ENCODE results near the gene OVAAL.

OVAAL gene

DNA sequence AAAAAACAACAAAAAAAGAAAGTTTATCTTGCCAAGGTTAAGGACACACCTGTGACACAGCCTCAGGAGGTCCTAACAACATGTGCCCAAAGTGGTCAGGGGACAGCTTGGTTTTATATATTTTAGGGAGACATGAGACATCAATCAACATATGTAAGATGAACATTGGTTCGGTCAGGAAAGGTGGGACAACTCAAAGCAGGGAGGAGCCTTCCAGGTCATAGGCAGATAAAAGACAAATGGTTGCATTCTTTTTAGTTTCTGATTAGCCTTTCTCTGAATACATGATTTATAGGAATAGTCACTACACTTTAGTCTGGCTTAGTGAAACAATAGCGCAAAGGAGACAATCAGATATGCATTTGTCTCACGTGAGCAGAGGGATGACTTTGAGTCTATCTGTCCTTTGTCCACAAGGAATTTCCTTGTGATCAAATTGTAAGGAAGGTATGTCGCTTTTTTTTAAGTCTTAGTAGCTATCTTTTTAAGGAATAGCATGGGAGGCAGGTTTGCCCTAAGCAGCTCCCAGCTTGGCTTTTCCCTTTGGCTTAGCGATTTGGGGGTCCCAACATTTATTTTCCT is 23.3 kb upstream of the OVAAL start:
- TF ChIP-seq TEAD4 (IDR thresholded peaks at IDR 0.05) (no peak), FOXM1 (IDR thresholded peaks at IDR 0.05; ENCODE audit: borderline replicate concordance, low read depth) (no peak), NFIC (IDR thresholded peaks at IDR 0.05) (no peak), RAD21 (IDR thresholded peaks at IDR 0.05; ENCODE audit: low read depth) (no peak), EGR1 (IDR thresholded peaks at IDR 0.05) (no peak), CEBPB (IDR thresholded peaks at IDR 0.05) (no peak)

DNA sequence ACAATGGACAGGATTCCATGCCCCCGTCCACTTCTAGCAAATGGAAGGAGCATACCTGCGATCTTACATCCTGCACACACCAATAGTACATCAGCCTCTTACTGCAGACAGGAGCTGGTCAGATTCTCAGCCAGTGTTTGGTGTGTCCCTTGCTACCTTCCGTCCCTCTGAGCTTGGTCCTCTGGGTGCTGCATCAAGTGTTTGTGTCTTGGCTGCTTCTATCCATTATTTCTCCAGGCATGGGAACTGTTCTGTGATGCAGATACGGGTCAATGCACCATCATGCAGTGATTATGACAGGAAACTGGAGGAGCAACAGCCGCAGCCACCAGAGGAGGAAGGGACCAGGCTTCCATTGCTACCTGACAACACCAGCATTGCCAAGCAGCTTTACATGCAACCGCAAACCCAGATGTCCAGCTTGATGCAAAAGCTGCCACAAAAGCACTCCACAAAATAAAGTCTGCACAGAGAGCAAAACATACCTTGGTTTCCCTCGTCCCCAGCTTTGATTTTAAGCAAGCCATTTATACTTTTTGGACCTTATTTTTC is 21.9 kb upstream of the OVAAL start:
- TF ChIP-seq TEAD4 (IDR thresholded peaks at IDR 0.05): no peak
- TF ChIP-seq FOXM1 (IDR thresholded peaks at IDR 0.05; ENCODE audit: borderline replicate concordance, low read depth): no peak
- no peak for TF ChIP-seq CEBPB (IDR thresholded peaks at IDR 0.05)
- no peak for TF ChIP-seq RAD21 (IDR thresholded peaks at IDR 0.05; ENCODE audit: low read depth)
- no peak for TF ChIP-seq NFIC (IDR thresholded peaks at IDR 0.05)
- TF ChIP-seq TAF1 (IDR thresholded peaks at IDR 0.05; ENCODE audit: low read depth): no peak
- no peak for TF ChIP-seq ZBTB7A (IDR thresholded peaks at IDR 0.05; ENCODE audit: low read depth)
- TF ChIP-seq TCF12 (IDR thresholded peaks at IDR 0.05; ENCODE audit: low read depth): no peak
- TF ChIP-seq, protein P1, sequence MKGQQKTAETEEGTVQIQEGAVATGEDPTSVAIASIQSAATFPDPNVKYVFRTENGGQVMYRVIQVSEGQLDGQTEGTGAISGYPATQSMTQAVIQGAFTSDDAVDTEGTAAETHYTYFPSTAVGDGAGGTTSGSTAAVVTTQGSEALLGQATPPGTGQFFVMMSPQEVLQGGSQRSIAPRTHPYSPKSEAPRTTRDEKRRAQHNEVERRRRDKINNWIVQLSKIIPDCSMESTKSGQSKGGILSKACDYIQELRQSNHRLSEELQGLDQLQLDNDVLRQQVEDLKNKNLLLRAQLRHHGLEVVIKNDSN (IDR thresholded peaks at IDR 0.05): no peak
- TF ChIP-seq, protein P2, sequence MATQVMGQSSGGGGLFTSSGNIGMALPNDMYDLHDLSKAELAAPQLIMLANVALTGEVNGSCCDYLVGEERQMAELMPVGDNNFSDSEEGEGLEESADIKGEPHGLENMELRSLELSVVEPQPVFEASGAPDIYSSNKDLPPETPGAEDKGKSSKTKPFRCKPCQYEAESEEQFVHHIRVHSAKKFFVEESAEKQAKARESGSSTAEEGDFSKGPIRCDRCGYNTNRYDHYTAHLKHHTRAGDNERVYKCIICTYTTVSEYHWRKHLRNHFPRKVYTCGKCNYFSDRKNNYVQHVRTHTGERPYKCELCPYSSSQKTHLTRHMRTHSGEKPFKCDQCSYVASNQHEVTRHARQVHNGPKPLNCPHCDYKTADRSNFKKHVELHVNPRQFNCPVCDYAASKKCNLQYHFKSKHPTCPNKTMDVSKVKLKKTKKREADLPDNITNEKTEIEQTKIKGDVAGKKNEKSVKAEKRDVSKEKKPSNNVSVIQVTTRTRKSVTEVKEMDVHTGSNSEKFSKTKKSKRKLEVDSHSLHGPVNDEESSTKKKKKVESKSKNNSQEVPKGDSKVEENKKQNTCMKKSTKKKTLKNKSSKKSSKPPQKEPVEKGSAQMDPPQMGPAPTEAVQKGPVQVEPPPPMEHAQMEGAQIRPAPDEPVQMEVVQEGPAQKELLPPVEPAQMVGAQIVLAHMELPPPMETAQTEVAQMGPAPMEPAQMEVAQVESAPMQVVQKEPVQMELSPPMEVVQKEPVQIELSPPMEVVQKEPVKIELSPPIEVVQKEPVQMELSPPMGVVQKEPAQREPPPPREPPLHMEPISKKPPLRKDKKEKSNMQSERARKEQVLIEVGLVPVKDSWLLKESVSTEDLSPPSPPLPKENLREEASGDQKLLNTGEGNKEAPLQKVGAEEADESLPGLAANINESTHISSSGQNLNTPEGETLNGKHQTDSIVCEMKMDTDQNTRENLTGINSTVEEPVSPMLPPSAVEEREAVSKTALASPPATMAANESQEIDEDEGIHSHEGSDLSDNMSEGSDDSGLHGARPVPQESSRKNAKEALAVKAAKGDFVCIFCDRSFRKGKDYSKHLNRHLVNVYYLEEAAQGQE (IDR thresholded peaks at IDR 0.05; ENCODE audit: low read depth): no peak

- no peak for TF ChIP-seq TEAD4 (IDR thresholded peaks at IDR 0.05)
- no peak for TF ChIP-seq FOXM1 (IDR thresholded peaks at IDR 0.05; ENCODE audit: borderline replicate concordance, low read depth)
- no peak for TF ChIP-seq TAF1 (IDR thresholded peaks at IDR 0.05; ENCODE audit: low read depth)
- TF ChIP-seq MAX (IDR thresholded peaks at IDR 0.05): no peak
- TF ChIP-seq YY1 (IDR thresholded peaks at IDR 0.05; ENCODE audit: low read depth): no peak
- no peak for TF ChIP-seq TCF12 (IDR thresholded peaks at IDR 0.05; ENCODE audit: low read depth)
- no peak for TF ChIP-seq CEBPB (IDR thresholded peaks at IDR 0.05)
- TF ChIP-seq CREB1 (IDR thresholded peaks at IDR 0.05; ENCODE audit: low read depth): no peak
- TF ChIP-seq EP300 (IDR thresholded peaks at IDR 0.05; ENCODE audit: borderline replicate concordance): no peak
Observed at GRCh38 chr1:180539136-180539535, 19.6 kb upstream of the OVAAL start.

DNA sequence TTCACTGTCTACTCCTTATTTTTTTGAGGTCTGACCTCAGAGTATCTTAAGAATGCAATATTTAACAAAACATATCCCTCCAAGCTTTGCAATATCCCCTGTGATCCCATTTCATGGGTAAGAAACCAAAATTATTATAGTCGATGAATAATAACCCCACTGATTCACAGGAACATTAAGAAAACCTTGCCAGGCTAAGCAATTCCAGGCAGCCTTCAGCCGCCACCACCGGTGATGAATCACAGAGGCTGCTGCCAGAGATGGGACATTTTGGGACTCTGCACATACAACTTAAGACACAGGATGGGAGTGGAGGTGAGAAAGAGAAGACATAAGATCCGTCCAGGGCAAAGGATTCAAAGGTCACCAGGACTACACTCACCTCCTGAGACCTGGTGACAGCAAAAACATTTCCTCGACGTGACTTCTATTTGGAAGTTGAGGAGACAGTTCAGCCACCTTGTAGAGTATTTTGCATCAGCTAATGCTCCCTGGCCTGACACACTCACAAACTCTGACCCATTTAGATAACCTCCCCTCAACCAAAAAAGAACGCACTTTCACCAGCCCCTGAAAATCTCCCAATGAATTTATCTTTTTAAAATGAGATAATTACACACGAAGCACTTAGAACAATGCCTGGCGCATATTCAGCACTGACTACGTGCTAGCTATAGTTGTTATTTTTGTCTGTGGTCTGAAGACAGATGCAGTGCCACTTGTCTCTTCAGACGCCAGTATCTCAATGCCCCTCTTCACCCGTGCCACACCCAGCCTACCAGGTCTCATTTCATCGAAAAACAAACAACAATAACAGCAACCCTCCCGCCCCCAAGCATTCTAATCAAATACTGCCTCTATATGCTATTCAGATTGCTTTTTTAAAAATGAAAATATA is 17.8 kb upstream of the OVAAL start:
- TF ChIP-seq FOXM1 (IDR thresholded peaks at IDR 0.05; ENCODE audit: borderline replicate concordance, low read depth): no peak
- TF ChIP-seq TAF1 (IDR thresholded peaks at IDR 0.05; ENCODE audit: low read depth): no peak
- TF ChIP-seq, protein P1 (IDR thresholded peaks at IDR 0.05): no peak
- TF ChIP-seq, protein P2 (IDR thresholded peaks at IDR 0.05; ENCODE audit: low read depth): no peak
- TF ChIP-seq EGR1 (IDR thresholded peaks at IDR 0.05): no peak
- TF ChIP-seq MAX (IDR thresholded peaks at IDR 0.05): no peak
- TF ChIP-seq EP300 (IDR thresholded peaks at IDR 0.05; ENCODE audit: borderline replicate concordance): no peak
- no peak for TF ChIP-seq NFIC (IDR thresholded peaks at IDR 0.05)
- TF ChIP-seq YY1 (IDR thresholded peaks at IDR 0.05; ENCODE audit: low read depth): no peak
- TF ChIP-seq CREB1 (IDR thresholded peaks at IDR 0.05; ENCODE audit: low read depth): no peak
- TF ChIP-seq TCF12 (IDR thresholded peaks at IDR 0.05; ENCODE audit: low read depth): no peak

DNA sequence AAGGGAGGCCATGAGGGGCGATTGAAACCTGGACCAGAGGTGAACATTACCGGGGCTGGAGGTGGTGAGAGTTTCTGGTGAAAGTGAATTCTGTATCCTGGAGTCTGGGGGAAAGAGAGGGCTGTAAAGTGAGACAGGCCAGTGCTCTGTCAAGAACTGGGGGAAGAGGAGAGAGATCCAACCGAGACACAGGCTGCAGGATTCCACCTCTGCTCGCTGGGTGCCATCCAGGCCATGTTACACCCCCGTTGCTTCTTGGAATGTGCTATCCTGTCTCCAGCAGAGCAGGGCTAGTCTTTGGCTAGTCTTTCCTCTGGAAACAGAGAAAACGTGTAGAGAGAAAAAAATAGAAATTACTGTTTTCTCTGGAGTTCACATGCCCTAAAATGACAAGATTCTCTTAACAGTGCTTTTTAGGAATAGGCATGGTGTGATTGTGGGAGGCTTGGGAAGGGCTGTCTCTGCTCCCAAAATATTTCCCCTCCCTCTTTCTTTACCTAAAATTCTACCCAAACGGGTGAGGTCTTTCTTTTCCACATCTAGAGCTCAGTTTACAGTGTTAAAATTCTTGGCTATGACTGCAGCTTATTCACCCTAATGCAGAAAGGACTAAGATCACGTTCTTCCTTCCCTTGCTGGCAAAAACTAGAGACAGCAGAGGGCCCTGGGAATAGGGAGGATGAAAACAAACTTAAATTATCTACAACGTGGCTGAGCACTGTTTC is 16.5 kb upstream of the OVAAL start:
- TF ChIP-seq YY1 (IDR thresholded peaks at IDR 0.05; ENCODE audit: low read depth) (no peak), TAF1 (IDR thresholded peaks at IDR 0.05; ENCODE audit: low read depth) (no peak), TEAD4 (IDR thresholded peaks at IDR 0.05) (peak; percentile 77), CREB1 (IDR thresholded peaks at IDR 0.05; ENCODE audit: low read depth) (no peak), CEBPB (IDR thresholded peaks at IDR 0.05) (no peak)
- TF ChIP-seq, protein P1 (IDR thresholded peaks at IDR 0.05): no peak

Measured in Ishikawa (cell line).